ENCODE measurements around the gene TEX48. TPM values are rescaled to one million over a fixed set of nuclear protein-coding genes. Genes with fewer than 3 reads are reported as not detected.
A peak's percentile ranks its signal among the peaks of the same experiment; 100 is the strongest.

Gene TEX48
- total RNA-seq, 8 experiments from 2014 or later = not detected

DNA sequence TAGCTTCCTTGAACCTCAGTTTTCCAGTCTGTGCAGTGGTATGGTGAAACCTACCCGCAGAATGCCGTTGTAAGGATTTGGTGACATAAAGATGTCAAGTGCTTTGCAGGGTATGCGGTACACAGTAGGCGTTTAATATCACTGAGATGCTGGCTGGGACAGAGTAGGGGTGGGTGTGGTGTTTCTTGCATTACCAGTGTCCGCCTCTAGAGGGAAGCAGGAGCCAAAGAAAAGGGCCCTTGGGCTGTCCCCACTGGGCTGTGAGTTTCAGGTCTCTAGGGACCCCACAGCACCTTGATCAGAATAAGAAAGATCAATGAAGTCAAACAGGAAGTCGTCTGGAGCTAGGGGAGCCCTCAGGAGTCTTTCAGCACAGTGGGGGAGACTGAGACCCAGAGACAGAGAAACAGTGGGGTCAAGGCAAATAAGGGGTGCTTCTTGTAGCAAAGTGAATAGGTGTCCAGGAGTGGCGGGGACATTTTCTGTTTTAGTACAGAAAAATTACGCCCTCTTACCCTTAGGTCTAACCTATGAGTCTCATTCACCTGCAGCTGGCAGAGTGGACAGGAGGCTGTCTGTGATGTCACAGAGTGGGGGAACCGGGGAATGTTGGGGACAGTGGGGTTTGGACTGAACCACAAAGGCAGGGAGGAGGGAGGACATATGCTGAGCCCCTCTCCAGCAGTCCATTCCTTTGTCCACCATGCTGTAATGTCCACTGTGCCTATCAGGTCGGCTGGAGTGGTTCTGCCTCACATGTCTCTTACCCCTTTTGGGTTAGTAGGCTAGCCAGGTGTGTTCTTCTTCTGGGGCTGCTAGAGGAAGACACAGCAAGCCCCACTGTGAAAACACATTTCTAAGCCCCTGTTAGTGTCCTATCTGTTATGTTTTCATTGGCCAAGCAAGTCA, 19.7 kb downstream of the TEX48 start:
- H3K4me3 ChIP-seq = no peak overlapping the region
- 0 to 38% (median 13%) methylated on average over 3 to 7 of the region's 10 CpGs; no CpG with 5 or more reads in 3 of the 10 experiments for WGBS, 10 experiments
- H3K27ac ChIP-seq = no peak overlapping the region
- in situ Hi-C loops (cut with MboI; ENCODE audit: low pct_unique_long_range_greater_than_20kb in 2 of 9, low sequenced_read_pairs in 9 of 9, unreplicated experiment in 9 of 9) = loop anchor here in 8 of 9 experiments (10.0 to 25.0 kb wide), 5 partner anchors 225 to 875 kb away; no protein-coding TSS in a partner anchor
- no peaks in the 10 kb centered on the region for H3K4me1 ChIP-seq (replicated peaks in 1 of 2)
- ATAC-seq (replicated peaks in 6 of 8) = peak; percentile 73 to 94 (median 84)

GRCh38 chr9:114657705-114658104, 24.3 kb downstream of the TEX48 start, which contains the start of gene TEX53:
TSS of gene TEX53 (minus strand) at chr9:114657805. CDS start at chr9:114657774, 31 bp downstream.
- WGBS, 10 experiments = 86 to 100% (median 100%) methylated on average over 1 to 2 of the region's 6 CpGs; no CpG with 5 or more reads in 7 of the 10 experiments
- no peaks in the 10 kb centered on the region for H3K4me1 ChIP-seq (replicated peaks in 1 of 2)
- no peak within 1 kb of the TSS for H3K27ac ChIP-seq
- no peak within 1 kb of the TSS for H3K4me3 ChIP-seq
- in situ Hi-C loops (cut with MboI; ENCODE audit: low pct_unique_long_range_greater_than_20kb in 2 of 9, low sequenced_read_pairs in 9 of 9, unreplicated experiment in 9 of 9) = loop anchor here in 7 of 9 experiments (25.0 kb wide), 4 partner anchors 220 to 880 kb away; no protein-coding TSS in a partner anchor
- ATAC-seq (replicated peaks in 6 of 8) = no peak

- in situ Hi-C loops (cut with MboI; ENCODE audit: low pct_unique_long_range_greater_than_20kb in 2 of 9, low sequenced_read_pairs in 9 of 9, unreplicated experiment in 9 of 9) = loop anchor here in 7 of 9 experiments (25.0 kb wide), 4 partner anchors 219 to 881 kb away; no protein-coding TSS in a partner anchor
- no peak overlapping the region for H3K27ac ChIP-seq
- no peak overlapping the region for H3K4me3 ChIP-seq
- ATAC-seq (replicated peaks in 6 of 8) = no peak
- no peaks in the 10 kb centered on the region for H3K4me1 ChIP-seq (replicated peaks in 1 of 2)
- WGBS, 10 experiments = 40 to 100% (median 83%) methylated on average over 1 to 9 of the region's 12 CpGs; no CpG with 5 or more reads in 3 of the 10 experiments
Observed at GRCh38 chr9:114656301-114656700, 25.7 kb downstream of the TEX48 start.

DNA sequence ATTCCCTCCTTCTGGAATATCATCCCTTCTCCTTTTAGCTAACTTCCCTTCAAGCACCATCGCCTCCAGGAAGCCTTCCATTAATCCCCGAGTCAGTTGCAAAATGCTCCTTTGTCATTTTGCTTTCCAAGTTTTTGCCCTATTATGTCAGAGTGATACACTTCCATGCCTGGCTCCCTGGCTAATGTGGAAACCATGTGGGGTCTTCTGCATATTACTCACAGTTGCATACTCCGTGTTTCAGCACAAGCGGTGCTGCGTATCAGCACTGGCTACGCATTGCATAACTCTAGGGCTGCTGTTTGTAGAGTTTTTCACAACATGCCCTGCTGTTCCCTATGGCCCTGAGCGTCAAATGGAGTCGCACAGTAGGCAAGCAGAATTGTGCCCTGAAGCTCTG, 26.3 kb downstream of the TEX48 start:
- 7 to 87% (median 60%) methylated on average over 1 to 8 of the region's 8 CpGs; no CpG with 5 or more reads in 1 of the 10 experiments for WGBS, 10 experiments
- in situ Hi-C loops (cut with MboI; ENCODE audit: low pct_unique_long_range_greater_than_20kb in 2 of 9, low sequenced_read_pairs in 9 of 9, unreplicated experiment in 9 of 9) = loop anchor here in 7 of 9 experiments (25.0 kb wide), 4 partner anchors 218 to 882 kb away; no protein-coding TSS in a partner anchor
- peak in 3 of 8 experiments; percentile 72 to 81 (median 74) for ATAC-seq (replicated peaks in 6 of 8)
- H3K4me1 ChIP-seq (replicated peaks in 1 of 2) = no peaks in the 10 kb centered on the region
- no peak overlapping the region for H3K4me3 ChIP-seq
- H3K27ac ChIP-seq = no peak overlapping the region

- in situ Hi-C loops (cut with MboI; ENCODE audit: low pct_unique_long_range_greater_than_20kb in 2 of 9, low sequenced_read_pairs in 9 of 9, unreplicated experiment in 9 of 9) = loop anchor here in 7 of 9 experiments (25.0 kb wide), 4 partner anchors 216 to 884 kb away; no protein-coding TSS in a partner anchor
- H3K27ac ChIP-seq = no peak overlapping the region
- 0 to 92% (median 6%) methylated on average over 1 to 4 of the region's 6 CpGs; no CpG with 5 or more reads in 1 of the 10 experiments for WGBS, 10 experiments
Observed at GRCh38 chr9:114653556-114654159, 28.3 kb downstream of the TEX48 start.

GRCh38 chr9:114652776-114653555, 29.0 kb downstream of the TEX48 start:
- Histone ChIP-seq H3K27ac (no peak overlapping the region), H3K4me1 (replicated peaks in 1 of 2) (no peaks in the 10 kb centered on the region), H3K4me3 (no peak overlapping the region)
- in situ Hi-C loops (cut with MboI; ENCODE audit: low pct_unique_long_range_greater_than_20kb in 2 of 9, low sequenced_read_pairs in 9 of 9, unreplicated experiment in 9 of 9) = loop anchor here in 7 of 9 experiments (25.0 kb wide), 4 partner anchors 216 to 884 kb away; no protein-coding TSS in a partner anchor
- peak in 5 of 8 experiments; percentile 9 to 62 (median 44) for ATAC-seq (replicated peaks in 6 of 8)
- 0 to 93% (median 81%) methylated on average over 1 to 2 of the region's 2 CpGs; no CpG with 5 or more reads in 2 of the 10 experiments for WGBS, 10 experiments

More at GRCh38 chr9:114653556-114654159, 28.3 kb downstream of the TEX48 start:
- no peak overlapping the region for H3K4me3 ChIP-seq
- peak; percentile 59 to 86 (median 67) for ATAC-seq (replicated peaks in 6 of 8)
- no peaks in the 10 kb centered on the region for H3K4me1 ChIP-seq (replicated peaks in 1 of 2)

- in situ Hi-C loops (cut with MboI; ENCODE audit: low pct_unique_long_range_greater_than_20kb in 2 of 9, low sequenced_read_pairs in 9 of 9, unreplicated experiment in 9 of 9) = loop anchor here in 3 of 9 experiments (25.0 kb wide), 2 partner anchors 207 to 232 kb away; no protein-coding TSS in a partner anchor
Observed at GRCh38 chr9:114643896-114644295, 38.1 kb downstream of the TEX48 start.

DNA sequence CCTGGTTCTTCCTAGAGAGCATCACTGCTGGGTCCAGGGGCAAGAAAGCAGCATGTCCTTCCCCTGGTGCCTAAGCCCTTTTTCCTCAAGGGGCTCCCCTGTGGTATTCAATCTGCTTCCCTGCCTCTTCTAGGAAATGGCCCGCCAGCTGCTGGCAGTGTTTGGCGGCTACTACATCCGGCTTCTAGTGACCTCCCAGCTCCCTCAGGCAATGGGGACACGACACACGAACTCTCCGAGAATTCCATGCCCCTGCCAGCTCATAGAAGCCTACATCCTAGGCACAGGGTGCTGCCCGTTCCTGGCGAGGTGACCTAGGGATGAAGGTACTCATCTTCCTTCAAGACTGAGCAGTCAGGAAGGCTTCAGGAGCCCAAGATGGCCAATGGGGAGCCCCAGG, 39.0 kb downstream of the TEX48 start:
- in situ Hi-C loops (cut with MboI; ENCODE audit: low pct_unique_long_range_greater_than_20kb in 2 of 9, low sequenced_read_pairs in 9 of 9, unreplicated experiment in 9 of 9) = loop anchor here in 3 of 9 experiments (25.0 kb wide), 2 partner anchors 206 to 231 kb away; no protein-coding TSS in a partner anchor
- WGBS, 10 experiments = 80 to 100% methylated on average over 1 to 2 of the region's 8 CpGs; no CpG with 5 or more reads in 8 of the 10 experiments
- no peak for ATAC-seq (replicated peaks in 6 of 8)
- Histone ChIP-seq H3K4me3 (no peak overlapping the region), H3K27ac (no peak overlapping the region), H3K4me1 (replicated peaks in 1 of 2) (peaks cover 0 to 5% of the 10 kb centered on the region in 2 donors)

More at GRCh38 chr9:114643896-114644295, 38.1 kb downstream of the TEX48 start:
- no peak for ATAC-seq (replicated peaks in 6 of 8)
- 67 to 93% (median 90%) methylated on average over 2 to 4 of the region's 5 CpGs; no CpG with 5 or more reads in 3 of the 10 experiments for WGBS, 10 experiments
- H3K4me3 ChIP-seq = no peak overlapping the region
- no peak overlapping the region for H3K27ac ChIP-seq
- H3K4me1 ChIP-seq (replicated peaks in 1 of 2) = no peaks in the 10 kb centered on the region

DNA sequence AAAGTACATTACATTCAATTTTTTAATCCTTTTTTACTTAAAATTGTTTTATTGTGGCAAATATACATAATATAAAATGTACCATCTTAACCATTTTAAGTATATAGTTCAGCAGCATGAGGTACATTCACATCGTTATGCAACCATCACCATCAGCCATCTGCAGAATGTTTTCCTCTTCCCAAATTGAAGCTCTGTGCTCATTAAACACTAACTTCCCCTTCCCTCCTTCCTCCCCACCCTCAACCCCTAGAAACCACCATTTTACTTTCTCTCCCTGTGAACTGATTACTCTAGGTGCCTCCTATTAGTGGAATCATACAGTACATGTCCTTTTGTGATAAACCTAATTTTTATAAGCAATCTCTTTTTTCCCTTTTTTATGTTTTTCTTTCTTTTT, 40.0 kb downstream of the TEX48 start:
- no peak overlapping the region for H3K27ac ChIP-seq
- H3K4me1 ChIP-seq (replicated peaks in 1 of 2) = peaks cover 0 to 5% of the 10 kb centered on the region in 2 donors
- H3K4me3 ChIP-seq = no peak overlapping the region
- no peak for ATAC-seq (replicated peaks in 6 of 8)
- in situ Hi-C loops (cut with MboI; ENCODE audit: low pct_unique_long_range_greater_than_20kb in 2 of 9, low sequenced_read_pairs in 9 of 9, unreplicated experiment in 9 of 9) = loop anchor here in 3 of 9 experiments (25.0 kb wide), 2 partner anchors 205 to 230 kb away; no protein-coding TSS in a partner anchor
- WGBS, 10 experiments = 44 to 100% (median 100%) methylated on average over 1 of the region's 1 CpG; no CpG with 5 or more reads in 4 of the 10 experiments

- ATAC-seq (replicated peaks in 6 of 8) = peak in 5 of 8 experiments; percentile 58 to 83 (median 62)
- Histone ChIP-seq H3K4me1 (replicated peaks in 1 of 2) (peaks cover 0 to 5% of the 10 kb centered on the region in 2 donors), H3K27ac (no peak overlapping the region), H3K4me3 (no peak overlapping the region)
- in situ Hi-C loops (cut with MboI; ENCODE audit: low pct_unique_long_range_greater_than_20kb in 2 of 9, low sequenced_read_pairs in 9 of 9, unreplicated experiment in 9 of 9) = loop anchor here in 3 of 9 experiments (25.0 kb wide), 2 partner anchors 201 to 226 kb away; no protein-coding TSS in a partner anchor
- 57 to 100% (median 79%) methylated on average over 1 to 5 of the region's 8 CpGs; no CpG with 5 or more reads in 2 of the 10 experiments for WGBS, 10 experiments
Observed at GRCh38 chr9:114638404-114638803, 43.6 kb downstream of the TEX48 start.

GRCh38 chr9:114634387-114634786, 47.6 kb downstream of the TEX48 start:
- ATAC-seq (replicated peaks in 6 of 8) = no peak
- 60 to 100% (median 90%) methylated on average over 1 to 4 of the region's 6 CpGs; no CpG with 5 or more reads in 3 of the 10 experiments for WGBS, 10 experiments
- H3K4me1 ChIP-seq (replicated peaks in 1 of 2) = peaks cover 0 to 5% of the 10 kb centered on the region in 2 donors
- H3K27ac ChIP-seq = no peak overlapping the region
- no peak overlapping the region for H3K4me3 ChIP-seq
- in situ Hi-C loops (cut with MboI; ENCODE audit: low pct_unique_long_range_greater_than_20kb in 2 of 9, low sequenced_read_pairs in 9 of 9, unreplicated experiment in 9 of 9) = loop anchor here in 3 of 9 experiments (25.0 kb wide), 2 partner anchors 197 to 222 kb away; no protein-coding TSS in a partner anchor

All from motor neuron (in vitro differentiated cells).